ENCODE measurements around the gene ADAMTS2.

Gene ADAMTS2

GRCh38 chr5:179239256-179240135 lies 105.8 kb downstream of the ADAMTS2 start:
- no peak overlapping the region for H3K23ac ChIP-seq (ENCODE audit: low read length)
- H3K4ac ChIP-seq (ENCODE audit: low read depth, low read length) = no peak overlapping the region
- H2BK15ac ChIP-seq (replicated peaks; ENCODE audit: low read depth) = no peak overlapping the region
- no peak overlapping the region for H3K4me3 ChIP-seq (ENCODE audit: low read length)
- no peak overlapping the region for H3K4me2 ChIP-seq (ENCODE audit: low read length)
- H4K8ac ChIP-seq (ENCODE audit: low read depth, low read length) = no peak overlapping the region
- H3K4me1 ChIP-seq (ENCODE audit: control insufficient read depth, low read depth, low read length) = no peaks in the 10 kb centered on the region
- no peak overlapping the region for H2AK5ac ChIP-seq (ENCODE audit: low read length)
- H3K27ac ChIP-seq (ENCODE audit: low read depth, low read length) = no peak overlapping the region
- H2BK5ac ChIP-seq (ENCODE audit: low read length) = no peak overlapping the region
- no peak overlapping the region for H3K18ac ChIP-seq (ENCODE audit: low read length)
- H3K79me1 ChIP-seq (ENCODE audit: low read length) = no peaks in the 10 kb centered on the region
- no peak overlapping the region for H3K56ac ChIP-seq (ENCODE audit: low read length)
- WGBS (ENCODE audit: extremely low coverage, insufficient coverage, low lambda C conversion rate) = no CpG with 5 or more reads among the region's 23 CpGs
- no peaks in the 10 kb centered on the region for H3K79me2 ChIP-seq (ENCODE audit: control insufficient read depth, insufficient read depth, low read length)
- no peak for DNase-seq
- H3K36me3 ChIP-seq (ENCODE audit: control insufficient read depth, insufficient read depth, low read length) = no peaks in the 10 kb centered on the region
- H4K5ac ChIP-seq (ENCODE audit: low read length) = no peak overlapping the region
- H3K9ac ChIP-seq (ENCODE audit: low read length) = no peak overlapping the region
- H2BK120ac ChIP-seq (ENCODE audit: low read depth, low read length) = no peak overlapping the region
- no peaks in the 10 kb centered on the region for H3K27me3 ChIP-seq (ENCODE audit: insufficient read depth, low read length, poor library complexity)

GRCh38 chr5:179238628-179238970 lies 106.7 kb downstream of the ADAMTS2 start:
- H2BK15ac ChIP-seq (replicated peaks; ENCODE audit: low read depth) = no peak overlapping the region
- no peak overlapping the region for H3K56ac ChIP-seq (ENCODE audit: low read length)
- no peak overlapping the region for H2BK120ac ChIP-seq (ENCODE audit: low read depth, low read length)
- no peak overlapping the region for H4K5ac ChIP-seq (ENCODE audit: low read length)
- no peak overlapping the region for H3K23ac ChIP-seq (ENCODE audit: low read length)
- no peak overlapping the region for H3K27ac ChIP-seq (ENCODE audit: low read depth, low read length)
- no peak for DNase-seq
- H3K4me3 ChIP-seq (ENCODE audit: low read length) = no peak overlapping the region
- no peaks in the 10 kb centered on the region for H3K27me3 ChIP-seq (ENCODE audit: insufficient read depth, low read length, poor library complexity)
- H3K9ac ChIP-seq (ENCODE audit: low read length) = no peak overlapping the region
- H3K4me1 ChIP-seq (ENCODE audit: control insufficient read depth, low read depth, low read length) = no peaks in the 10 kb centered on the region
- WGBS (ENCODE audit: extremely low coverage, insufficient coverage, low lambda C conversion rate) = no CpG with 5 or more reads among the region's 8 CpGs
- H3K4me2 ChIP-seq (ENCODE audit: low read length) = no peak overlapping the region
- H3K79me1 ChIP-seq (ENCODE audit: low read length) = no peaks in the 10 kb centered on the region
- H4K8ac ChIP-seq (ENCODE audit: low read depth, low read length) = no peak overlapping the region
- no peak overlapping the region for H2BK5ac ChIP-seq (ENCODE audit: low read length)
- H3K4ac ChIP-seq (ENCODE audit: low read depth, low read length) = no peak overlapping the region
- H3K79me2 ChIP-seq (ENCODE audit: control insufficient read depth, insufficient read depth, low read length) = no peaks in the 10 kb centered on the region
- no peak overlapping the region for H3K18ac ChIP-seq (ENCODE audit: low read length)
- H3K36me3 ChIP-seq (ENCODE audit: control insufficient read depth, insufficient read depth, low read length) = no peaks in the 10 kb centered on the region
- no peak overlapping the region for H2AK5ac ChIP-seq (ENCODE audit: low read length)

- H3K4ac ChIP-seq (ENCODE audit: low read depth, low read length) = no peak overlapping the region
- no peaks in the 10 kb centered on the region for H3K36me3 ChIP-seq (ENCODE audit: control insufficient read depth, insufficient read depth, low read length)
- no peak overlapping the region for H2BK5ac ChIP-seq (ENCODE audit: low read length)
- no CpG with 5 or more reads among the region's 26 CpGs for WGBS (ENCODE audit: extremely low coverage, insufficient coverage, low lambda C conversion rate)
- DNase-seq = no peak
- H3K27me3 ChIP-seq (ENCODE audit: insufficient read depth, low read length, poor library complexity) = no peaks in the 10 kb centered on the region
- H3K18ac ChIP-seq (ENCODE audit: low read length) = no peak overlapping the region
- no peak overlapping the region for H2BK120ac ChIP-seq (ENCODE audit: low read depth, low read length)
- no peaks in the 10 kb centered on the region for H3K79me1 ChIP-seq (ENCODE audit: low read length)
- H2AK5ac ChIP-seq (ENCODE audit: low read length) = no peak overlapping the region
- H4K8ac ChIP-seq (ENCODE audit: low read depth, low read length) = no peak overlapping the region
- no peak overlapping the region for H3K4me2 ChIP-seq (ENCODE audit: low read length)
- no peaks in the 10 kb centered on the region for H3K79me2 ChIP-seq (ENCODE audit: control insufficient read depth, insufficient read depth, low read length)
- no peak overlapping the region for H3K56ac ChIP-seq (ENCODE audit: low read length)
- H2BK15ac ChIP-seq (replicated peaks; ENCODE audit: low read depth) = no peak overlapping the region
- no peaks in the 10 kb centered on the region for H3K4me1 ChIP-seq (ENCODE audit: control insufficient read depth, low read depth, low read length)
- H3K23ac ChIP-seq (ENCODE audit: low read length) = no peak overlapping the region
- H4K5ac ChIP-seq (ENCODE audit: low read length) = no peak overlapping the region
- H3K4me3 ChIP-seq (ENCODE audit: low read length) = no peak overlapping the region
- H3K27ac ChIP-seq (ENCODE audit: low read depth, low read length) = no peak overlapping the region
- H3K9ac ChIP-seq (ENCODE audit: low read length) = no peak overlapping the region
These were observed 107.3 kb downstream of the ADAMTS2 start for GRCh38 chr5:179237770-179238627.

- Histone ChIP-seq H3K36me3 (ENCODE audit: control insufficient read depth, insufficient read depth, low read length) (no peaks in the 10 kb centered on the region), H4K5ac (ENCODE audit: low read length) (no peak overlapping the region), H3K9ac (ENCODE audit: low read length) (no peak overlapping the region), H3K27ac (ENCODE audit: low read depth, low read length) (no peak overlapping the region), H3K79me2 (ENCODE audit: control insufficient read depth, insufficient read depth, low read length) (no peaks in the 10 kb centered on the region), H2BK120ac (ENCODE audit: low read depth, low read length) (no peak overlapping the region), H2BK5ac (ENCODE audit: low read length) (no peak overlapping the region), H3K23ac (ENCODE audit: low read length) (no peak overlapping the region), H3K56ac (ENCODE audit: low read length) (no peak overlapping the region), H3K4me1 (ENCODE audit: control insufficient read depth, low read depth, low read length) (no peaks in the 10 kb centered on the region), H2AK5ac (ENCODE audit: low read length) (no peak overlapping the region), H4K8ac (ENCODE audit: low read depth, low read length) (no peak overlapping the region), H3K18ac (ENCODE audit: low read length) (no peak overlapping the region), H3K4ac (ENCODE audit: low read depth, low read length) (no peak overlapping the region), H2BK15ac (replicated peaks; ENCODE audit: low read depth) (no peak overlapping the region), H3K27me3 (ENCODE audit: insufficient read depth, low read length, poor library complexity) (no peaks in the 10 kb centered on the region), H3K4me2 (ENCODE audit: low read length) (no peak overlapping the region), H3K79me1 (ENCODE audit: low read length) (no peaks in the 10 kb centered on the region), H3K4me3 (ENCODE audit: low read length) (no peak overlapping the region)
- no peak for DNase-seq
- WGBS (ENCODE audit: extremely low coverage, insufficient coverage, low lambda C conversion rate) = no CpG with 5 or more reads among the region's 8 CpGs
These were observed 109.6 kb downstream of the ADAMTS2 start for GRCh38 chr5:179235416-179236400.

- H3K9ac ChIP-seq (ENCODE audit: low read length) = no peak overlapping the region
- H3K27me3 ChIP-seq (ENCODE audit: insufficient read depth, low read length, poor library complexity) = no peaks in the 10 kb centered on the region
- no peaks in the 10 kb centered on the region for H3K79me1 ChIP-seq (ENCODE audit: low read length)
- no peak overlapping the region for H2BK5ac ChIP-seq (ENCODE audit: low read length)
- WGBS (ENCODE audit: extremely low coverage, insufficient coverage, low lambda C conversion rate) = no CpG with 5 or more reads among the region's 12 CpGs
- H4K8ac ChIP-seq (ENCODE audit: low read depth, low read length) = no peak overlapping the region
- no peak overlapping the region for H3K4me3 ChIP-seq (ENCODE audit: low read length)
- no peak overlapping the region for H3K4me2 ChIP-seq (ENCODE audit: low read length)
- no peak for DNase-seq
- no peak overlapping the region for H3K56ac ChIP-seq (ENCODE audit: low read length)
- no peak overlapping the region for H3K23ac ChIP-seq (ENCODE audit: low read length)
- no peak overlapping the region for H3K18ac ChIP-seq (ENCODE audit: low read length)
- H3K79me2 ChIP-seq (ENCODE audit: control insufficient read depth, insufficient read depth, low read length) = no peaks in the 10 kb centered on the region
- no peak overlapping the region for H3K27ac ChIP-seq (ENCODE audit: low read depth, low read length)
- no peak overlapping the region for H2BK15ac ChIP-seq (replicated peaks; ENCODE audit: low read depth)
- H3K36me3 ChIP-seq (ENCODE audit: control insufficient read depth, insufficient read depth, low read length) = no peaks in the 10 kb centered on the region
- H3K4me1 ChIP-seq (ENCODE audit: control insufficient read depth, low read depth, low read length) = no peaks in the 10 kb centered on the region
- no peak overlapping the region for H2AK5ac ChIP-seq (ENCODE audit: low read length)
- H3K4ac ChIP-seq (ENCODE audit: low read depth, low read length) = no peak overlapping the region
- H2BK120ac ChIP-seq (ENCODE audit: low read depth, low read length) = no peak overlapping the region
- H4K5ac ChIP-seq (ENCODE audit: low read length) = no peak overlapping the region
These were observed 110.6 kb downstream of the ADAMTS2 start for GRCh38 chr5:179234563-179235135.
